GM18498 (cell line): ENCODE measurements around the gene CALM3.

Experiments used
- ATAC-seq: cut with Tn5 transposase; IDR thresholded peaks from one replicate; pipeline ENCODE4 v1.9.1; 2021; ENCODE audit warnings: mild to moderate bottlenecking, moderate library complexity; ENCODE audit not compliant: unreplicated experiment

The CALM3 gene

GRCh38 chr19:46634656-46635218 is 33.6 kb downstream of the CALM3 start:
- ATAC-seq, result no peak

DNA sequence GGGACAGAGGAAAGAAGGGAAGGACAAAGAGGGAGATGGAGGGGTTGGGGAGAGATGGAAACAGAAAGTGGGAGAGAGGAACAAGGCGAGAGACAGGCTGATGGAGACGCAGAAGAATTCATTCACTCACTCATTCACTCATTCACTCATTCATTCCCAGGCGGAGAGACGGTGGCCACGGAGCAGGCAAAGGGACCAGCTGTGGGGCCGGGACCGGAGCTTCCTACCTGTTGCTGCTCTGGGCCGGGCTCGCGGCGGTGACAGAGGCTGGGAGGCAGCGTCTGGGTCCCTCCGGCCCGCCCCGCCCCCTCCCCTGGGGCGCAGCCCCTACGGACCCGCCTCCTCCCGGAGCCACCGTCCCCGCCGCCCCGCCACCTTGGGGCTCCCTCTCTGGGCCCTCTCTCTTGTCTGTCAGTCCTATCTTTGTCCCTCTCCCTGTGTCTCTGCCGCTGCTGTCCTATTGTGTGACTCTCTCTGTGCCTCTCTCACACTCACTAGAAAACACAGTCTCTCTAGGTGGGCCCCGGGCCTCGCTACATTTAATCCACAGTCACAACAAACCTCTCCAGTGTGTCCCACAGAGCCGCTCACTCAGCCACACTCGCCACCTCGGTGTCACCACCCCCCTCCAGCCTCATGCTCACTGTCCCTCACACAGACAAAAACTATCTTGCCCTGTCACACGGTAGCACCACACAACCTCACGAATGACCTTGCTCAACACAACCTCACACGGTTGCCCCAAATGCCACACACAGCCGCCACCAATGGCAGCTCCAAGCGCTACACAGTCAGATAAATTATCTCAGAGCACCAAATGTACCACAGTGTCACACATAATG is 35.0 kb downstream of the CALM3 start, which contains the start of gene GNG8:
GNG8 (minus strand) TSS at position 283 of the 842 bp plus-strand sequence. CDS start 1,520 bp downstream, outside the sequence.
- no peak for ATAC-seq

DNA sequence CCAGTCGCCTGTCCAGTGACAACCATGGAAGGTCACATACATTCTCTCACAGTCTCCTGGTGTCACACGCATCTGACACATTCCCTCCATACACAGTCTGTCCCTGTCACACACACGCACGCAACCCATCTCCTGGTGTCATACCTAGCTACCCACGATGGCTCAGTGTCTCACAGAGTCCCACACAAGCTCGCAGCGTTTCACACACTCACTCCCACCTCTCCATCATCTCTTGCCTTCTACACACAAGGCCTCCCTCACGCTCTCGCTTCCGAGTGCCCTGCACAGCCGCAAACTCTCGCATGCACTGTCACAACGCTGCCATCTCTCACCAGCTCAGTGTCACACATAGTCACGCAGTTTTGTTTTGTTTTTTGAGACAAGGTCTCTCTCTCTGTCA is 36.1 kb downstream of the CALM3 start:
- ATAC-seq, result no peak

DNA sequence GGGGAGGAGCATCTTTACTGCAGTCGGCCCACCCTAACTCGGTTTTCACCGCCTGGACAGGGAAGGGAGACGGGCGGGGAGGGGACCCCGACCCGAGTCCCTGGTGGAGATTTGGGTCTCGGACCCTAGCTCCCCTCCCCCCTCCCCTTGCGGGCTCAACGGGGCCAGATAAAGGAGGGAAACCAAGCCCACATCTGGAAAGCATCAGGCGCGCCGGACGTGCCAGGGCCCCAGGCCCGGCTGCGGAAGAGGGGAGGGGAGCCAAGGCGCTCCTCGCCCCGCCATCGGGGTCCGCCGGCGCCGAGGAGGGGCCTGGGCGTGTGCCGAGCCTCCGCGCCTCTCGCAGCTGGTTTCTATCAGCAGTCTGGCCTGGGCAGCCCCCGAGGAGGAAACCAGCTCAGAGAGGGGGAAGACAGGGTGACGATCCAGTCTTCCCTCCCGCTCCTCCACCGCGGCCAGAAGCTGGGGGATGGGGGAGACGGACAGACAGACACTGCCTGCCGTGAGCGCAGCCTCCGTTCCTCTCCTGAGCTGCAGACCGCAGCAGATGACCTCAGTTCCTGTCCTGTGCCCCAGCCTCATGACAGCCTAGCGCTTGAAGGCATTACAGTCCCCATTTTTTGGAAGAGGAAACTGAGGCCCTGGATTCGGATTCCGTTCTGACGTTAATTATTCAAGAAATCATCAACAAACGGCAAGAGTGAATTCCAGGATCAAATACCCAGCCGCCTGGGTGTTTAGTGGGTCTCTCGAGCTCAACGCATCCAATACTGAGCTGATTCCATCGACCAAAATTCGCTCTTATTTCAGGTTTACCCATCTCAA is 38.4 kb downstream of the CALM3 start:
- ATAC-seq, result no peak

- ATAC-seq, result no peak
These were observed 39.5 kb downstream of the CALM3 start for GRCh38 chr19:46640656-46641055.

GRCh38 chr19:46644720-46645119 is 43.6 kb downstream of the CALM3 start:
- ATAC-seq, result no peak

- ATAC-seq, result no peak
These were observed 45.3 kb downstream of the CALM3 start for GRCh38 chr19:46646402-46646801.

GRCh38 chr19:46648060-46648960 is 47.2 kb downstream of the CALM3 start:
- no peak for ATAC-seq

- ATAC-seq, result no peak
These were observed 48.1 kb downstream of the CALM3 start for GRCh38 chr19:46648961-46649960.

DNA sequence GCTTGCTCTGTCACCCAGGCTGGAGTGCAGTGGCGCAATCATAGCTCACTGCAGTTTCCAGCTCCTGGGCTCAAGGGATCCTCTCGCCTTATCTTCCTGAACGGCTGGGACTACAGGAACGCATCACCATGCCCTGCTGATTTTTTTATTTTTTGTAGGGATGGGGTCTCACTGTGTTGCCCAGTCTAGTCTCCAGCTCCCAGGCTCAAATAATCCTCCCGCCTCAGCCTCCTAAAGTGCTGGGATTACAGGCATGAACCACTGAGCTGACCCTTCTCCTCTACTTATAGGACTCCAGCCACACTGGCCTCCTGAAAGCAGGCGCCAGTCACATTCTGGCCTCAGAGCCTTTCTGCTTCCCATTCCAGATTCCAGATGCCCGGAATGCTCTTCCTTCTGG is 49.3 kb downstream of the CALM3 start:
- no peak for ATAC-seq

DNA sequence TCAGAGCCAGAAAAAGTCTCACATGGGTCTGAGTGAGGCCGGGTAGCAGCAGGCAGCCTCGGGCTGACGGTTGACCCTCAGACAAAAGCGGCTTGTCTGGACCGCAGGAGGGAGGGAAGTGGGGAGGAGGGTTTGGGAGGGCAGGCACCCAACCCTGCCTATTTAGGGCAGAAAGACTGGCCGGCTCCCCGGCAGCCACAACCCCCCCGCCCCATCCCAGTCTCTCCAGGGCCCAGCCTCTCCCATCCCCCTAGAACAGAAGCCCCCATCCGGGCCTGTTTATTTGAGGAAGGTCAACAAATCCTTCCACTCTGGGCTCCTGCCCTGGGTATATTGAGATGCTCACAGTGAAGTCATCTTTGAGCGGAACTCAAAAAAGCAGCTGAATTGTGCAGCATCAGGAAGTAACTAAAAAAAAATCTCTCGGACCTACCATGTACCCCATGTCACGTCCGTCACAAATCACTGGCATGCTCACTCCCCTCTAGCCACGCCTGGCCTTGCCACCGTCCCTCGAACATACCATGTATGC is 53.6 kb downstream of the CALM3 start:
- ATAC-seq, result no peak

DNA sequence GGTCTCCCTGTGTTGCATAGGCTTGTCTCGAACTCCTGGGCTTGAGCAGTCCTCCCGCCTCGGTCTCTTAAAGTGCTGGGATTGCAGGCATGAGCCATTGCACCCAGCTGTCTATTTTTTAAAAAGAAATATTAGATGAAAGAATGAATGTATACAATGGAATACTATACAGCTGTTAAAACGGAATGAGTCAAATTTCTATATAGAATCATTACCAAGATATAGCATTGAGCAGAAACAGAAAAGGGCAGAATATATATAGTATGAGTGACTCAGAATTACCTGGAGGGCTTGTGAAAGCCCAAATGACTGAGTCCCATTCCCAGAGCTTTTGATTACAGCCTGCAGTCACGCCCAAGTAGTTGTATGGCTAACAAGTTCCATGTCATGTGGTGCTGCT is 55.4 kb downstream of the CALM3 start:
- ATAC-seq, result no peak

DNA sequence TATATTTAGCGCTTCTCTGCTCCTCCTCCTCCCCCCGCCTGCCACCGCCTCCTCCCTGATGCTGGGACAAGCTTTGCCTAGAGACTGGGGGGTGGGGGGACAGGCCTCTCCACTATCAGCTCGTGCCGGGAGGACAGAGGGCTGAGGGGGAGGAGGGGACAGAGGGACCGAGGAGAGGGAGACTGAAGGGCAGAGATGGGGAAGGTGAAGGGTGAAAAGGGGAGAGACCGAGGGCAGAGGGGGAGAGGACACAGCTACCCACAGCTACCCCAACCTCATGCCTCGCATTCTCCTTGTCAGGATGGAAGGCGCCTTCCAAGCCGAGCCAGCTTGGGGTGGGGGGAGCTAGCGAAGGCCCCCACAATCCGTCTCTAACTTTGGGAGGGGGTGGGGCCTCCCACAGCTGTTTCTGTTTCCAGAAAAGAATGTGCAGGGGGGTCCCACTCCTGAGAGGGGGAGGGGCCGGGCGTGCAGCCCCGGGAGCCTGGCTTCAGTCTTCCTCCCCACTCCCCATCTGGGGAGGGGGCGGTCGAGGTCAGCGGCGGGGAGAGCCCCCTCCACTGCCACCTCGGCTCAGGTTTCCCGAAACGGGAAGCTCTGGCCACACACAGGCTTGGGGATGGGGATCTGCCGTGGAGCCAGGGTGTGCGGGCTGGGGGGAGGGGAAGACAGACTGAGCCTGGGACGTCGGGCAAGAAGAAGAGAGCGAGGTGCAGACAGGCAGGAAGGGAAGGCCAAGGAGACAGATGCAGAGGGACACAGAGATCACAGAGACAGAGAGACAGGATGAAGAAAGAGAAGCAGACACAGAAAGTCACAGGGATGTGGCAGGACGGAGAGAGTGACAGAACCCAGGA is 58.2 kb downstream of the CALM3 start:
- ATAC-seq, result no peak

- no peak for ATAC-seq
These were observed 58.9 kb downstream of the CALM3 start for GRCh38 chr19:46660008-46660517.
